ENCODE measurements around the gene CLEC20A.

DNA sequence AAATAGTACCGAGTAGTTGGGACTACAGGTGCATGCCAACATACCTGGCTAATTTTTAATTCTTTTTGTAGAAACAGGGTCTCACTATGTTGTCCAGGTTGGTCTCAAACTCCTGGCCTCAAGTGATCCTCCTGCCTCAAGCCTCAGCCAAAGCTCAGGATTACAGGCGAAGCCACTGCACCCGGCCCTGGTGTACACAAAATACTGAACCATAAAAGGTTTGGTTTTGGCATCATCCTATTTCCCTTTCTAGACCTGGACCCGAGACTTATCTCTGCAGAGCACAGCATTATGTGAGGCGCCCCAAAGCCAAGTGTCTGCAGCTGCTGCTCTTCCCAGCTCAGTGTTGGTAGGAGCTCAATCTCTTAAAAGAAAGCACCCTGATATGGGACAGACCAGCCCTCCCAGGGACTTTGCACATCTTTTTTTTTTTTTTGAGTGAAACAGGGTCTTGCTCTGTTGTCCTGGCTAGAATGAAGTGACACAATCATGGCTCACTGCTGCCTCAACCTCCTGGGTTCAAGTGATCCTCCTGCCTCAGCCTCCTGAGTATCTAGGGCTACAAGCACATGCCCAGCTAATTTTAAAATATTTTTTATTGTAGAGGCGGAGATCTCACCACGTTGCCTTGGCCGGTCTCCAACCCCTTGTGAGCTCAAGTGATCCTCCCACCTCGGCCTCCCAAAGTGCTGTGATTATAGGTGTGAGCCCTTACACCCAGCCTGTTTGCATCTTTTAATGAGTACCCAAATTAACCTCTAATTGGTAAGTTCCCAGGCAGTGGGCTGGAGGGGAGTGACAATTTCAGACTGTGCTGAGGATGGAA is 36.6 kb upstream of the CLEC20A start:
- TF ChIP-seq POLR2A (IDR thresholded peaks at IDR 0.05): no peak
- TF ChIP-seq, protein P1, sequence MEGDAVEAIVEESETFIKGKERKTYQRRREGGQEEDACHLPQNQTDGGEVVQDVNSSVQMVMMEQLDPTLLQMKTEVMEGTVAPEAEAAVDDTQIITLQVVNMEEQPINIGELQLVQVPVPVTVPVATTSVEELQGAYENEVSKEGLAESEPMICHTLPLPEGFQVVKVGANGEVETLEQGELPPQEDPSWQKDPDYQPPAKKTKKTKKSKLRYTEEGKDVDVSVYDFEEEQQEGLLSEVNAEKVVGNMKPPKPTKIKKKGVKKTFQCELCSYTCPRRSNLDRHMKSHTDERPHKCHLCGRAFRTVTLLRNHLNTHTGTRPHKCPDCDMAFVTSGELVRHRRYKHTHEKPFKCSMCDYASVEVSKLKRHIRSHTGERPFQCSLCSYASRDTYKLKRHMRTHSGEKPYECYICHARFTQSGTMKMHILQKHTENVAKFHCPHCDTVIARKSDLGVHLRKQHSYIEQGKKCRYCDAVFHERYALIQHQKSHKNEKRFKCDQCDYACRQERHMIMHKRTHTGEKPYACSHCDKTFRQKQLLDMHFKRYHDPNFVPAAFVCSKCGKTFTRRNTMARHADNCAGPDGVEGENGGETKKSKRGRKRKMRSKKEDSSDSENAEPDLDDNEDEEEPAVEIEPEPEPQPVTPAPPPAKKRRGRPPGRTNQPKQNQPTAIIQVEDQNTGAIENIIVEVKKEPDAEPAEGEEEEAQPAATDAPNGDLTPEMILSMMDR (IDR thresholded peaks at IDR 0.05): no peak
